ENCODE results near the gene AUTS2.

- TF ChIP-seq POLR2A (IDR thresholded peaks at IDR 0.05; ENCODE audit: low read depth, low read length) (no peak), POLR2AphosphoS5 (IDR thresholded peaks at IDR 0.05; ENCODE audit: low read depth, low read length) (no peak)
These were observed 238.4 kb downstream of the AUTS2 start for GRCh38 chr7:69836702-69837101.
